Sciatic nerve (tissue), 2 donors: Measurements from ENCODE around the gene GGACT. TPM values are rescaled to one million over a fixed set of nuclear protein-coding genes. Genes with fewer than 3 reads are reported as not detected.

Source experiments
- ATAC-seq: fragments of 200-7000 bp; cut with Tn5 transposase; one replicate; pipeline ENCODE4 v1.9.1; 2020; ENCODE audit warnings: mild to moderate bottlenecking, moderate library complexity
- DNase-seq: peaks from one replicate; pipeline ENCODE4 v3.0.0-alpha.2; 2020; ENCODE audit warnings: low spot score
- intact Hi-C: fragments of 100-400 bp; cut with DNase I; formaldehyde crosslinking; loops from one replicate; pipeline ENCODE4 v1.14.2; 2022
- total RNA-seq: library from RNA; stranded (reverse); fragmentation: NEBNext Ultra II Directional; extraction: Animal tissue kit (Norgen Biotek cat#: 25700); gene quantifications from one replicate; pipeline ENCODE4 v1.2.1, GENCODE V29; 2021
- donor health status: DM: no; HTN: no; CAD: no.
- donor health status: DM: no; HTN: no; CAD: no.

Gene GGACT
- total RNA-seq, 1 donor from 2014 or later = 5.2 TPM

DNA sequence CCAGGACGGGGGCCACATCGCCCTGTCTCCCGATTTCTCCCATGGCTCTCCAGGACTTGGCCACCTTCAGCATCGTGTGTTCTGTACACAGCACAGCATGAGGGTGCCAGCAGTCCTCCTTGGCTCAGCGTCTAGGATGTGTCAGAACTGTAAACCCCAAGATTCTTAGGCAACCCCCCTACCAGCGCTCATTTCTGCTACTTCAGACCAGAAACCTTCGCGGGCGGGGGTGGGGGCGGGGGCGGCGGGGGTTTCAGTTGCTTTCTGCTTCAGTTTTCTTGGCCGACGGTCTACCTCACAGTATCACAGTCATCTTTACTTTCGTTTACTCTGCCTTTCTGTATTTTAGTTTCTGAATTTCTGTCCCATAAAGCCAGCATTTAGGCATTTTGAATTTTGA is 82.4 kb downstream of the GGACT start:
- DNase-seq = no peak
- ATAC-seq = no peak
- intact Hi-C loops = no loop called here

DNA sequence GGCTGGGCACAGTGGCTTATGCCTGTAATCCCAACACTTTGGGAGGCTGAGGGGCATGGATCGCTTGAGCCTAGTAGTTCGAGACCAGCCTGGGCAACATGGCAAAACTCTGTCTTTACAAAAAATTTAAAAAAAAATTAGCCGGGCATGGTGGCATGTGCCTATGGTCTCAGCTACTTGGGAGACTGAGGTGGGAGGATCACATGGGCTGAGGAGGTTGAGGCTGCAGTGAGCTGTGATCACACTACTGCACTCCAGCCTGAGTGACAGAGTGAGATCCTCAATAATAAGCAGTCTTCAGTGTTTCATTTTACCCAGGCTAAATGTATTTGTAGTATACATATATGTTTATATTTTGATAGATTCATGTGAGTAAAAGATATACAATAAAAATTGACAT is 85.0 kb downstream of the GGACT start:
- intact Hi-C loops = no loop called here
- DNase-seq (no peak), ATAC-seq (no peak)

DNA sequence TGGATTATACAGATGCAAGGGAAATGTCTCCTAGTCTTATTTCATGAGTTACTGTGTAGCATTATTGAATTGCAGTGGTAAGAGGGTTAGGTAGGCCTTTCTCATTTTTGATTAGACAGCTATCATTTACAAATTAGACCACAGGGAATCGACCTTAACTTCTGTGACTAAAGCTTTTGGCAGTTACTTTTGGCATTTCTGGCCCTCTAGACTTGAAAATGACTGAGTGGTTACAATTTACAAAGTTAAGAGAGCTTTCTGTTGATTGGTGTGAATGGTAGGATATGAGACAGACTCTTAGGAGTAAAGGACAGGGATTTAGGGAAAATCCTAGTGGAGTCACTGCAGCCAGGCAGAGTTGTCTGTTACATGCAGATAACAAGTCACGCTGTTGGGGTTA is 86.1 kb downstream of the GGACT start:
- ATAC-seq (no peak), DNase-seq (no peak)
- intact Hi-C loops = no loop called here

DNA sequence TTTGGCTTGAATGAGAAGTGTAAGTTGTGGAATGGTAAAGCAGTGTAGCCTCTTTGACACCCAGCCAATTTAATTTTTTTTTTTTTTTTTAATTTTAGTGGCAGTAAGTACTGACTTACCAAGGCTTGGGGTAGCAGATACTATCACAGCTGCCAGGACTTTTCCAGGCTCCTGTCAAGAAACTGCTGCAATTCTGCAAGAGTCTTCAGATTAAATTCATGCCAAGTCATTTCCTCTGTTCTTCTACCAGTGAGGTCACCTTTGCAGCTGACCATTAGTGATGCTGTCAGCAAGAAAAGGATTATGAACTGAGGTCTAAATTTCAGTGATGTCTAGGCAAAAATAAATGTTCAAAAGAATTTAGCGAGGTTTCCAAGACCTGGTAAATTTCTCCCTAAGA is 91.2 kb downstream of the GGACT start:
- ATAC-seq (no peak), DNase-seq (no peak)
- intact Hi-C loops = no loop called here

DNA sequence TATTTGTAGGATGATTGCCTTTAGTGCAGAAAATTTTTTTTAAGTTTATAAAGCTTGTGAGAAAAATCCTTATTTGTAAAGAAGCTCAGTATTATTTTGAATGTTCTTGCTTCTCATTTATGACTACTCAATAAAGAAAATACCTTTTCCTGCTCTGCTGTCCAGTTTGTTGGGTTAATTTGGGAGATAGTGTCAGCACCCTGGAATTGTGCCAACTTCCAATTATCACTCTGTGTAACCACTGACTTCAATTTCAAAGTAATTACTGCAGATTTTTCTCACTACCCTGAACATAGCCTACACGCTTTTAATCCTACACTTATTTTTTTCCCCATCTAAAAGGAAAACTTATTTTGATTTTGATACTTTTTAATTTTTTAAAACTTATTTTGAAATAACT is 93.1 kb downstream of the GGACT start:
- DNase-seq (no peak), ATAC-seq (no peak)
- intact Hi-C loops = no loop called here

DNA sequence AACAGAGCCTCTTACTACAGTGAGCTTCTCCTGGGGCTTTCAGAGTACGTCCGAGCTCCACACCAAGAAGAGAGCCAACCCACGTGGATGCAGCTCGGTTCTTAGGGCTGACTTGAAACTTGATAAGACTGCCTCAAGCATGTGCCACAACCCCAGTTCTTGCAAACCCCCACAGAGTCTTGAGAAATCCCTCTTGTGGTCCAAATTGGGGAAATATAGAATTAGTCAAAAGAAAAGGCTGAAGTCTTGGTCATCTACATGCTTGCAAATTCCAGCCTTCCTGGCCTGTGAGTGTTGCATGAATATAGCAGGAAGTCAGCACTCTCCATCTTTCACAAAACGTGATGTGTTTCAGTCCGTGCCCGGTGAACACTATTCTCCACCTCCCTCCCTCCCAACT is 95.2 kb downstream of the GGACT start:
- intact Hi-C loops = no loop called here
- ATAC-seq (no peak), DNase-seq (no peak)

DNA sequence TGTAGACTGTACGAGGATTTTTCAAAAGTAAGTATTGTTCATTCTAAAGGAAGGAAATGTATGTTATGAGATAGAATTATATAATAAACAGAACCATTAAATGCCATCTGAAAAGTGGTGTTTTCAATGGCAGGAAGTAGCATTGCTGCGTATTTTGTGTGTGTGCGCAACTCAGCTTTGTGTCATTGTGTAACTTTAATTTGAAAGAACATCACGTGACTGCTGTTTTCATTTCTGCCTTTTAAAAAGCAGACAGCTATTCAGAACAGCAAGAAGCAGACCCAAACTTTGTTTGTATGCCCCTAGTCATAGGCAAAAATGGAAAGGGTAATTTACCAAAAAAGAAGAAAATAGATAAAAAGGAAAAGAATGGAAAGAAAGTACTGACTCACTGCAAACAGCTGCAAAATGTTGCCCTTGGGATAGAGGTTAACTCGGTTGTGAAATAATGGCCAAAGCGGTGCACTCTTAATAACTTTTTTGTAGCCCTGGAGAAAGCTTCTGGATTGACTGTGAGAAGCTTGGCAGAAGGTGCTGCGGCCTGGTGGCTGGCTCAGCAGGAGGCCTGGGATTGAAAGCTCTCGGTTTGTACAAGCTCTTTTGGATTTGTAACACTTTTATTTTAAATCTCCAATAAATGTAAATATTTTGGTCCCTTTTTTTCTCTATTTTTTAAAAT is 97.3 kb downstream of the GGACT start:
- DNase-seq (no peak), ATAC-seq (peak; percentile 97)
- intact Hi-C loops = no loop called here

DNA sequence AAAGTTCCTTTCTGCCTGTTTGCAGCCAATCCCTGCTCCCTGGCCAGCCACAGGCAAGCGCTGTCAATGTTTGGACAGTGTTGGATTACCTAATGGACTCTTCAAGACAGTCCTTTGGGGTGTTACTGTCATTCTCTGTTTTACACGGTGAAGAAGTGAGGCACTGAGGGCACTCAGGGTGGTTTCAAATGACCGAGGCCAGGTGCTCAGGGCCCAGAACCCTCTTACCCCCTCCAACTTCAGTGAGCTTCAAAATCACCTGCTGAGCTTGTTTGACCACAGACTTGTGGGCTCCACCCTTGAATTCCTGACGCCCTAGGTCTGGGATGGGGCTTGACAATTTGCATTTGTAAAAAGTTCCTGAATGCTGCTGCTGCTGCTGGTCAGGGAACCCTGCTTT is 97.9 kb downstream of the GGACT start:
- intact Hi-C loops = no loop called here
- ATAC-seq = peak; percentile 66
- no peak for DNase-seq

DNA sequence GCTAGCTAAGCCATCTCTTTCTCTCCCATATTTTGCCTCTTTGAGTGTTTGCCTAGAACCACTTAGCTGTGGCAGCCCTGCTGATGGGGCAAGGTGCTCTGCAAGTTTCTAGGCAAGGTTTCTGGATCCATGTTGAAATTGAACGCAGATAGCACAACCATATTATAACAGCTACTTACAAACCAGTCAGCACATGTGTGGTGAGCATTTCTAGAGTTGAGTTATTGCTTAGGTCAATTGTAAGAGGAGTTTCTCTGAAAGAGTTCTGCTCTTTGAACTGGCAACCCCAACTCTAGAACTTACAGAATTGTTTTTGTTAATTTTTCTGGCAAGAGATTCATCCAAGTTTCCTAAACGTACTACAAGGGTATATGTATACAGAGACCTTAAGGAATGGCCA is 103.3 kb downstream of the GGACT start:
- intact Hi-C loops = no loop called here
- DNase-seq (no peak), ATAC-seq (no peak)

DNA sequence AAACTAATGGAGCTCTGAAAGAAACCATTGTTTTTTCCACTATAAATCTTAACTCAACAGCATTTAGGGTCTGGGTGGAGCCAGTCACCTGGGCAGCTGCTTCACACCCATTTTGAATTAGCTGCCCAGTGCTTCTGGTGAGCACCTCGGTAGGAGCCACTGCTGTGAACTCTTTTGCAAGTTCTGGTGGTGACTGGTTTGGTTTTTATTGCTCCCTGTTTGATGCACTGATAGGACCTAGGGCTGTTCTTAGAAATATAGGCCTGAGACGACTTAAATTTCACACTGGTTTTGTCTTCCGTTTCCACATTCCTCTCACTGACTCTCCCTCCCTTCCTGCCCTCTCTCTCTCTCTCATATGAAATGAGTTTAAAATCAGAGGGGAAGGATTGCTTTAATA is 103.9 kb downstream of the GGACT start:
- intact Hi-C loops = no loop called here
- ATAC-seq (no peak), DNase-seq (no peak)

DNA sequence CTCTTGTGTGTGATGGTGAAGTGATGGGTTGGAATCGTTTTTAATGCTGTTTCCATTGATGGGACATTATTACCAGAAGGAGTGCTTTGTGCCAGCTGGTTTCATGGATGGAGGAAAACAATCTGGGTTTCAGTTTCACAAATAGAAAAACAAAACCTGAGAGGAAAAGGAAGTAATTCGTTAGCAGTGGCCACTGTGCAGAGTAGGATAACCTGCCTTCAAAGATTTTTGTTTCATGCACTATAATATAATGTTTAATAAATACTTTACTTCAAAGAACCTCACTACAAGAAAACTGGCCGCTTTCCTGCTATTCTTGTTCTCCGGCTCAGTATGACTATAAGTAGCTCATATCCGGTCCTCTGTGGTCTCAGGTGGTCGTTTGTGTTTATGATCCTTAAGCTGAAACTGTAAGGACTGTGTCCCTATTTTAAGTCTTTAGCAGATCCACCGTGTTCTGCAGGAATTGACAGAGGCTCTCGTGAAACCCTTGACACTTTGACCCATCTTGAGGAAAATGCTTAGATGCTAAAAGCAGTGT is 104.7 kb downstream of the GGACT start:
- ATAC-seq (no peak), DNase-seq (no peak)
- intact Hi-C loops = no loop called here

DNA sequence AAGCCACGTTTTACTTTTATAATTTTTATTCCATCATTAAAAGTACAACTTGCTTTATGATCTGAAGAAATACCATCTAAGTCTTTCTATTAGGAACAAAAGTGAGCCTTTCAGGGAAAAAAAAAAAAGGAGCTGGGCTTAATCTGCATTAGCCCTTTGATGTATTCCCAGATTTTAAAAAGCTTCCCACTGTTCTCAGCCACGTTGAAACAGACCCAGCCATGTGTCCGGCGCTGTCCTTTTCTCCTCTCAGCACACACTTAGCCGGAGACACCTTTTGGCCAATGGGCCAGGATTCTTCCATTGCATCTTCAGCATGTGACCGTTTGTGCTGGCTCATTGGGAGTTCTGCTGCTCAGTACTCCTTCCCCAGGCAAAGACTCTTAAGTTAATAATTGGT is 105.5 kb downstream of the GGACT start:
- ATAC-seq (no peak), DNase-seq (no peak)
- intact Hi-C loops = no loop called here

DNA sequence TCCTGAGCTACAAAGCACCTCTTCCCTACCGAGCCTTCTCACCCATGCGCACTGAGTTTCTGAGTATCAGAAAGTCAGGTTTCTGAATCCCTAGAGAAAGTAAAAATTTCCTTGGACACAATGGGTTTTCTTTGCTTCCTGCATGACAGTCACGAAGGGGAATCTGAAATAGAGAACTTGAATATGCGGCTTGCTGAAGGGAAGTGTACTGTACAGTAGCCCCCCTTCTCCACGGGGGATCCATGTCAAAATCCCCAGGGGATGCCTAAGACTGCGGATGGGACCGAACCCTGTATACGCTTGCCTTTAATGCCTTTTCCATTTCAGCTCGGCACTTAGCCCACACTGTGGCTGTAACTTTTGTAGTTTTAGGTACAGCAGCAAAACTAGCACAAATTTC is 107.9 kb downstream of the GGACT start:
- DNase-seq = no peak
- intact Hi-C loops = no loop called here
- ATAC-seq = no peak

Other genes with a start within 250 kb of the GGACT start
- 19.1 TPM for gene TMTC4, start 86.0 kb upstream of the GGACT start, total RNA-seq